Lower leg skin (tissue), 4 donors: ENCODE measurements around the gene ABL1. TPM values are rescaled to one million over a fixed set of nuclear protein-coding genes. Genes with fewer than 3 reads are reported as not detected.

Experiments used
- DNase-seq, 2 donors: peaks; one replicate each; pipeline ENCODE4 v3.0.0-alpha.2; 2019; ENCODE audit warnings: low spot score in 2 of 2
- H3K4me3 ChIP-seq: fragments of 200-600 bp; sonication (generic); 2 replicates; pipeline ENCODE4 v1.5.1; 2017; ENCODE audit warnings: mild to moderate bottlenecking, low read depth; ENCODE audit not compliant: poor library complexity, severe bottlenecking
- CTCF ChIP-seq, 3 donors: fragments of 450-650 bp; IDR thresholded peaks; one replicate each; pipeline ENCODE4 v1.5.1; 2016; ENCODE audit warnings: antibody characterized with exemption in 3 of 3, mild to moderate bottlenecking in 3 of 3, moderate library complexity in 2 of 3
- POLR2A ChIP-seq, 2 donors: fragments of 450-650 bp; IDR thresholded peaks; one replicate each; pipeline ENCODE4 v1.6.1; 2016 to 2017; ENCODE audit warnings: antibody characterized with exemption in 2 of 2, mild to moderate bottlenecking in 1 of 2, moderate library complexity in 1 of 2
- WGBS, 2 donors: methylation state at CpG; one replicate each; pipeline ENCODE4 v1.1.5; 2018; 5-methylcytosine and 5-hydroxymethylcytosine counted together
- intact Hi-C: fragments of 100-400 bp; cut with DNase I; formaldehyde crosslinking; loops from one replicate; pipeline ENCODE4 v1.15.0; 2023; ENCODE audit warnings: low total_unique reads
- total RNA-seq, 4 donors: library from RNA; depleted of rRNA; stranded (reverse); fragments of >200 nt; gene quantifications; one replicate each; pipeline ENCODE4 v1.1.0, GENCODE V29; 2016

Gene ABL1
- total RNA-seq, 4 donors from 2014 or later, result 21.2 to 47.2 (median 34.3) TPM

GRCh38 chr9:130933114-130934046, 98.3 kb downstream of the ABL1 start:
- no peak overlapping the region for H3K4me3 ChIP-seq
- 17 to 20% methylated on average over 24 to 26 of the region's 26 CpGs for WGBS, 2 donors
- no peak for DNase-seq
- intact Hi-C loops, result loop anchor here (10.0 kb wide), 1 partner anchor 59 kb away; no protein-coding TSS in a partner anchor
- TF ChIP-seq CTCF (IDR thresholded peaks at IDR 0.05), result no peak
- TF ChIP-seq POLR2A (IDR thresholded peaks at IDR 0.05), result no peak

- intact Hi-C loops, result loop anchor here (10.0 kb wide), 1 partner anchor 59 kb away; no protein-coding TSS in a partner anchor
- WGBS, 2 donors, result 67 to 72% methylated on average over 10 to 11 of the region's 11 CpGs
- TF ChIP-seq POLR2A (IDR thresholded peaks at IDR 0.05), result no peak
- no peak for TF ChIP-seq CTCF (IDR thresholded peaks at IDR 0.05)
- no peak for DNase-seq
- H3K4me3 ChIP-seq, result no peak overlapping the region
Observed at GRCh38 chr9:130934246-130934645, 99.2 kb downstream of the ABL1 start.

- DNase-seq, result no peak
- no peak overlapping the region for H3K4me3 ChIP-seq
- no peak for TF ChIP-seq CTCF (IDR thresholded peaks at IDR 0.05)
- no peak for TF ChIP-seq POLR2A (IDR thresholded peaks at IDR 0.05)
- intact Hi-C loops, result loop anchor here (10.0 kb wide), 1 partner anchor 60 kb away; no protein-coding TSS in a partner anchor
- WGBS, 2 donors, result 46 to 51% methylated on average over 16 of the region's 16 CpGs
Observed at GRCh38 chr9:130934702-130935647, 99.9 kb downstream of the ABL1 start.

- 82 to 84% methylated on average over 13 of the region's 13 CpGs for WGBS, 2 donors
- no peak for DNase-seq
- TF ChIP-seq POLR2A (IDR thresholded peaks at IDR 0.05) (no peak), CTCF (IDR thresholded peaks at IDR 0.05) (no peak)
- no peak overlapping the region for H3K4me3 ChIP-seq
- intact Hi-C loops, result loop anchor here (10.0 kb wide), 1 partner anchor 61 kb away; no protein-coding TSS in a partner anchor
Observed at GRCh38 chr9:130935648-130936271, 100.7 kb downstream of the ABL1 start.
